ENCODE measurements around the gene RAD51B. TPM values are rescaled to one million over a fixed set of nuclear protein-coding genes. Genes with fewer than 3 reads are reported as not detected.

Gene RAD51B
- polyA plus RNA-seq, 1 donor (not counting 4 experiments of a cell fraction or from before 2014, with no cell fraction given), result 13.3 TPM

- H3K9me3 ChIP-seq (ENCODE audit: control insufficient read depth, low read depth, low read length), result peaks cover 3% of the 10 kb centered on the region
- H4K20me1 ChIP-seq (ENCODE audit: control insufficient read depth, extremely low read depth, insufficient read depth, low read length), result no peaks in the 10 kb centered on the region
- peak overlapping the region; percentile 75 for H2AFZ ChIP-seq (ENCODE audit: control insufficient read depth, low read length)
- TF ChIP-seq EZH2 (IDR thresholded peaks at IDR 0.05; ENCODE audit: low read length) (no peak), CTCF (optimal IDR thresholded peaks at IDR 0.05 in 1 of 3, IDR thresholded peaks at IDR 0.05 in 1 of 3, conservative IDR thresholded peaks at IDR 0.05 in 1 of 3; ENCODE audit: extremely low read depth in 1 of 3, insufficient read depth in 2 of 3, low read length in 3 of 3) (no peak)
- H3K9me1 ChIP-seq (ENCODE audit: control insufficient read depth, extremely low read depth, insufficient read depth, low read length), result no peaks in the 10 kb centered on the region
- no peaks in the 10 kb centered on the region for H3K27me3 ChIP-seq (ENCODE audit: control insufficient read depth, extremely low read depth, insufficient read depth, low read length)
- peak overlapping the region; percentile 78 for H3K27ac ChIP-seq (ENCODE audit: control insufficient read depth, insufficient read depth, low read length)
- no peak for DNase-seq (ENCODE audit: low read depth, low spot score)
- peak overlapping the region; percentile 58 for H3K9ac ChIP-seq (ENCODE audit: control insufficient read depth, extremely low read depth, insufficient read depth, low read length)
- peak overlapping the region in 1 of 3 experiments; percentile 19 for H3K4me3 ChIP-seq (ENCODE audit: control insufficient read depth in 2 of 3, extremely low read depth in 1 of 3, insufficient read depth in 2 of 3, low read depth in 1 of 3, low read length in 3 of 3)
- peaks cover 25% of the 10 kb centered on the region for H3K4me1 ChIP-seq (ENCODE audit: control insufficient read depth, extremely low read depth, insufficient read depth, low read length)
- no peaks in the 10 kb centered on the region for H3K79me2 ChIP-seq (ENCODE audit: control insufficient read depth, insufficient read depth, low read length)
- peak overlapping the region; percentile 65 for H3K4me2 ChIP-seq (ENCODE audit: control insufficient read depth, extremely low read depth, insufficient read depth, low read depth, low read length)
- no peaks in the 10 kb centered on the region for H3K36me3 ChIP-seq (ENCODE audit: control insufficient read depth in 2 of 2, extremely low read depth in 1 of 2, insufficient read depth in 2 of 2, low read length in 2 of 2)
- FAIRE-seq, result peak; percentile 99
- dilution Hi-C loops (cut with MboI; ENCODE audit: extremely low pct_ligation_motif_present, low sequenced_read_pairs), result no loop called here
These were observed 686.6 kb downstream of the RAD51B start for GRCh38 chr14:68506021-68506644.

- Histone ChIP-seq H3K4me3 (ENCODE audit: control insufficient read depth in 2 of 3, extremely low read depth in 1 of 3, insufficient read depth in 2 of 3, low read depth in 1 of 3, low read length in 3 of 3) (no peak overlapping the region), H3K4me2 (ENCODE audit: control insufficient read depth, extremely low read depth, insufficient read depth, low read depth, low read length) (peak overlapping the region; percentile 65), H3K27me3 (ENCODE audit: control insufficient read depth, extremely low read depth, insufficient read depth, low read length) (no peaks in the 10 kb centered on the region), H3K27ac (ENCODE audit: control insufficient read depth, insufficient read depth, low read length) (peak overlapping the region; percentile 78), H3K36me3 (ENCODE audit: control insufficient read depth in 2 of 2, extremely low read depth in 1 of 2, insufficient read depth in 2 of 2, low read length in 2 of 2) (no peaks in the 10 kb centered on the region), H4K20me1 (ENCODE audit: control insufficient read depth, extremely low read depth, insufficient read depth, low read length) (no peaks in the 10 kb centered on the region), H3K9me3 (ENCODE audit: control insufficient read depth, low read depth, low read length) (peaks cover 3% of the 10 kb centered on the region), H3K9me1 (ENCODE audit: control insufficient read depth, extremely low read depth, insufficient read depth, low read length) (no peaks in the 10 kb centered on the region), H2AFZ (ENCODE audit: control insufficient read depth, low read length) (peak overlapping the region; percentile 75), H3K79me2 (ENCODE audit: control insufficient read depth, insufficient read depth, low read length) (no peaks in the 10 kb centered on the region), H3K9ac (ENCODE audit: control insufficient read depth, extremely low read depth, insufficient read depth, low read length) (peak overlapping the region; percentile 58), H3K4me1 (ENCODE audit: control insufficient read depth, extremely low read depth, insufficient read depth, low read length) (peaks cover 32% of the 10 kb centered on the region)
- DNase-seq (ENCODE audit: low read depth, low spot score), result no peak
- peak; percentile 76 for FAIRE-seq
- no peak for TF ChIP-seq CTCF (optimal IDR thresholded peaks at IDR 0.05 in 1 of 3, IDR thresholded peaks at IDR 0.05 in 1 of 3, conservative IDR thresholded peaks at IDR 0.05 in 1 of 3; ENCODE audit: extremely low read depth in 1 of 3, insufficient read depth in 2 of 3, low read length in 3 of 3)
- no peak for TF ChIP-seq EZH2 (IDR thresholded peaks at IDR 0.05; ENCODE audit: low read length)
- dilution Hi-C loops (cut with MboI; ENCODE audit: extremely low pct_ligation_motif_present, low sequenced_read_pairs), result no loop called here
These were observed 687.3 kb downstream of the RAD51B start for GRCh38 chr14:68506645-68507419.

All from keratinocyte (primary cell).